NCI-H2107 treated with DMSO at 0.1 percent for 48 hours (cell line): ENCODE data around the gene ACSL6.

Source experiments
- DNase-seq: peaks from one replicate; lab custom pipeline; 2025; ENCODE audit not compliant: unreplicated experiment; lab: John Stamatoyannopoulos, UW

ACSL6 gene

DNA sequence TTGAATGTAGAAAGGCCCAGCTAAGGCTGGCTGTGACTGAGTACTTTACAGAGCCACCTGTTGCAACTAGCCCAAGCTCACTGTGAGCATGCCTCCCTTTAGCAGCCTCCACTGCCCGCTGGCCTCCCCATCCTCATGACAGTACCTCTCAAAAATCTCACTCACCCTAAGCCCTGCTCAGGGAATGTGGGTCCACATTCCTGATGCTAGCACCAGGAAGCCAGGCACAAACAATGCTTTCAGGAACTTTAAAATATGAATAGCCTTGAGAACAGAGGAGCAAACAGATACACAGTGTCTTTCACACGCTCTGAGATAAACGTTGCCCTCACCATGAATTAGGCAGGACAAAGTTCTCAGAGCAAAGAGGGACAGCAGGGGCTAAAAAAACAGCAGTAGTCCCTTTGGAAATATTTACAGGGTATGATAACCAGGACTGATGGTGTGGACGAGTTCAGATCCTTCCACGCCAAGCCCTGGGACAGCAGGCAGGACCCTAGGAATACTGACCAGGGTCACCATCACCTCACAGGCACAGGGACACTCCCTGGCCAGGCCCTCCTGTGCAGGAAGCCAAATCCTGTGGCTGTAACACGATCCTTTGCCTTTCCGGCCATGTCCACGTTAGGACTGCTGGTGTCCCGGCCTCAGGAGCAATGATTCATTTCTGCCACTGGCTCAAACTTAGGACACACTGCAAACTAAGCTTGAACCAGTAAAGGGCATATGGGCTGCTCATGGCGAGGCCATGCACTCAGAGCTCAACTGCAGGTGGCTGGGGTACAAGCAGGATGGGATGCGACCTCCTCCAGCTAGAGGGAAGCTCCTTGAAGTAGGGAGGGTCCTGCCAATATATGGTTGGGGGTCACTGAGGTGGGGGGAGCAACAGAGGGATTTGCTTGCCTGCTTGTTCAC lies 9.6 kb downstream of the ACSL6 start:
- no peak for DNase-seq

DNA sequence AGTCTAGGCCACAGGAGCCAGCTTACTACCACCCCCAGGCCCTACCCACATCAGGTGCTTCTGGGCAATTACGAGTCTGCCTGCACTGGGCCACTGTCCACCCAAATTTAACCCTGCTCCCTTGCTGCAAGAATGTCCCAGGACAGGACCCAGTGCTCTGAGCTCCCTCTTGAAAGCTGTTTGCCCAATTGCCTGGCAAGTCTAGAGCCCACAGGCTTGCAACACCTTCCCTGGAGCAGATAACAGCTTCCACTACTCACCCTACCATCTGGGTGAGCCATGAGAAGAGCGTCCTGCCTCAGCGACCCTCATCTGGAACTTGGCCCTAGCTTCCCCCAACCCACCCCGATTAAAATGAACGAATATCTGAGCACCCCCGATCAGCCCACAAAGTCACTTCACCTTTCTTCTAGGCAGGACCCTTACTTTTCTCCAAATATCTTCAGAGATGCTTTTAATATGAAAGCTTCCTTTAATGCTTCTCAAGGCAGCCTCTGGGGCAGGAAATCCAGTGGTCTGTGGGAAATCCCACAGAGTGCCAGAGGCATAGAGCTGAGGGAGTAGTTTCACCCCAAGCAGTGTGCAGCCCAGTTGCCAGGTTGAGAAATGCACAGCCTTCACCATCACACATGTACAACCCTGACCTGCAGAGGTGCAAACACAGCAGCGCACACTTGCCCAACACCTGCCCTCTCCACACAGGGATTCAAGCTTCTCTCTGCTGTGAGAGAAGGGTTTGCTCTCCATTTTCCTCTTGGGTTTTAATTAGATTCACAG lies 10.6 kb downstream of the ACSL6 start:
- DNase-seq = no peak

DNA sequence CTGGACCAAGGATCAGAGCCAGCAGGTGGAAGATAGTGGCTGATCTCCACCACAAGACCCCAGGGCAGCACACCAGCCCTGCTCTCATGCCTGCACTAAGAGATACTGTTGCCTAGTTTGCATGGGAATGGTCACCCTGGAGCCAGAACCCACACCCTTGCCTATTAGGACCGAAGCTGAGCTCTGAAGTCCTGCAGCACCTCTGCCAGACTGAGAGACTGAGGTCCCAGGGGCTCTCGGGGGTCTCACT lies 11.3 kb downstream of the ACSL6 start:
- DNase-seq = no peak

DNA sequence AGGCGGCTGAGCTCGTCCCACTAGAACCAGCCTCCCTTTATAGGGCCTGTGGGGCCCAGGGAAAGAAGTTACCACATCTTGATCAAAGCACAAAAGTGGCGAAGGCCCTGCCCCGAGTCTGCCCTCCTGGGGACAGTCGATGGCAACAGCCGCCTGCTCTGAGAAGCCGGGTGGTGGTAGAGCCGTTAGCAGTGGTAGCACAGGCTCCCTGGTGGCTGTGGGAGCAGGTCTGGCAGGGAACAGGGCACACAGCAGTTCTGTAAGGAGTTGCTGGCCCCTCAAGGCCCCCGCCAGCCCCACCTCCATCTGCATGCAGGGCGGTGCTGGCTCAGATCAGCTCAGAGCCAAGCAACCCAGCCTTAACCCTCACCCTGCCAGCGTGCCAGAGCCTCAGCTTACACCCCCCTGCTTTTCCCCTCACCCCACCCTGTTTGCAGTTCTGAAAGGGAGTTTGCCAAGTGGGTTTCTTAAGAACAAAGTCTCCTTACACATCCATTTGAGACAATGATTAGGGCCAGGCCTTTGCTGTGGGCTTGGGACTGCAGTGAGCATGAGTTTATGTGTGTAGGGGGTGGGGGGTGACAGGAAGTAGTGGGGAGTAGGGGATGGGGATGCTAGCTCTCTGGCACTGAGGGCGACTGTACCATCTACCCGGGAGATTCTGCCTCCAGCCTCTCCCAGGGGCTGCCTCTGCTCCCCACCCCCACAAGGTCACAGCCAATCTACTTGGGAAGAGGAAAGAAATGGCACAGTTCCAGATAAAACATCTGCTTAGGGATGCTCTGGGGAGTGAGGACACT lies 11.8 kb downstream of the ACSL6 start:
- no peak for DNase-seq

DNA sequence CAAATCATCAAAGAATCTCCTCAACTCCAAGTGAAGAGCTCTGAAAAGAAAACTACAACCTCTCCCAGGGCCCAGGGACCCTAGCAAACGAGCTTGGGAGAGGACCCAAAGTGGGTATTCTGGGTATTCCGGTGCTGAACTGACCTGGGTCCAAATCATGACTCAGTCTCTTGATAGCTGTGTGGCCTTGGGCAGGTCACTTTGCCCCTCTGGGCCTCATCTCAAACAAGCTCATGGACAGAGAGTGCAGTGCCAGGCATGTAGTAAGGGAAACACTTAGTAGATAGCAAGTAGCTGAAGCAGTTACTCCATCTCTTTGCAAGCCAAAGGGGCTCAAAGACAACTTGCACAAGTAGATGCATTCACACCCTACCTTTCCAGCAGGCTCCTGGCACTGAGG lies 12.4 kb downstream of the ACSL6 start:
- no peak for DNase-seq

DNA sequence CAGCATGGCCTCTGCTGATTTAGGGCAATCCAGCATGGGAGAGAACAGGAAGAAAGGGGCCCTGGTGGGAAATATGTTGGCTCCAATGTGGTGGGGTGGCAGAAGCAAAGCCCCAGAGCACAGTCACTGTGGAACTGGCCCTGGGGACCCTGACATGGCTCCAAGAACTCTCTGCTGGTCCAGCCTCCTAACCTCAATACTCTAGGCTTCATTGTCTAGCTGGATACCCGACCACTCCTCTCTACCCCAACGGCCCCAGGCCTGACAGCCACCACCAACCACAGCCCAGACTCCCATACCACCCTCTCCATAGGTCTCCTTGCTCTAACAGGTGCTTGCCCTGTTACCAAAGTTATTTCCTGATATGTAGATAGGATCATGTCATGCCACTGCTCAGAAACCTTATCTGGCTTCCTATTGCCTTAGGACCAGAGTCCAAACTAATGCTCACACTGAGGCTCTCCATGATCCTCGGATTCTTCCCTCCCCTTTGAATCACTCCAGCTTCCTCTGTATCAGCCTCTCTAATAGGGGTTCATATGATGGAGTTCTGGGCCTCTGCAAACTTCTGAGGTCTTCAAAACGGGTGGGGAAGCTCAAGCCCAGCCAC lies 12.9 kb downstream of the ACSL6 start:
- DNase-seq = no peak

DNA sequence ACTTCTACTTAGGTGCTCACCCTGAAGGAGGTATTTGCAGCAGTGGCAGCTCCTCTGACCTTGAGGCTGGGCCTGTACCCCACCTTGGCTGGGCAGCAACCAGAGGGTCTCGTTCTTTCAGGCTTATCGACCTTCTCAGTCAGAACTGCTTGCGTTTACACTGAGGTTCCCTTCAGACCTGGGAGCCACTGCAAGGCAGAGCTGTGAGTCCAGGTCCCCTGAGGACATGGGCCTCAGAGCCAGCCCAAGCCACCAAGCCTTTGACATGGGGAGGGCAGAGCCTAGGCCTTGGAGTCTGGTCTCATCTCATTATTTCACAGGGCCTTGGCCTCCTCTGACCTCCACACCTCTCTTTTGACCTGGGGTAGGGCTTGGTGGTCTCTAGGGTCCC lies 13.7 kb downstream of the ACSL6 start:
- no peak for DNase-seq

DNA sequence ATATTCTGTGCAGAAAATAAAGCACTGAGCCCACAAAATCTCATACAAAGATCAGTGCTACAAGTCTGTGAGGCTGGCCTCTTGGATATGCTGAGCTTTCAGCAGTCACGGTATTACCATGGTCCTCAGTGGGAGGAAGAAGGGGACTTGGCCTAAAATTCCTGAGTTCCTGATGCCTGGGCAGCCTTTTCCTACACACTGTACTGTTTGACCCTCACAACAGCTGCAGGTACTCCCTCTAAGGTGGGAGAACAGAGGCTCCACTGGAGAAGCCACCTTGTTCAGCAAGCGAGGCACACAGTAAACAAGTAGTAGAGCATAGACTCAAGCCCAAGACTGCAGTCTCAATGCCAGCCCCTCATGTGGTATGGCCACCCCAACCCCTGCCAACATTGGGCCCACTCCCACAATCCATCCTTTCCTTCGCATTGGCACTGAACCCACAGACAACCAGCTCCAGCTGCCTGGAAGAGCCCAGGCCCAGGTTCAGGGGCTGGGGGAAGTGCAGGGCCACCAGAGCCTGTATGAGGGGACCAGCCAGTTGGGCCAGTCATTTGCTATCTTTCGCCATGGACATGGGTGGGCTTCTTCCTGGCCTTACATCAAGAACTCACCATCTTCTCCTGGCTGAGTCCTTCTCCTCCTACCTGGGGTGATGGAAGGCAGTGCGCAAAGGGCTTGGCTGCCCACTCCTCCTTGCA lies 14.3 kb downstream of the ACSL6 start:
- DNase-seq = no peak

DNA sequence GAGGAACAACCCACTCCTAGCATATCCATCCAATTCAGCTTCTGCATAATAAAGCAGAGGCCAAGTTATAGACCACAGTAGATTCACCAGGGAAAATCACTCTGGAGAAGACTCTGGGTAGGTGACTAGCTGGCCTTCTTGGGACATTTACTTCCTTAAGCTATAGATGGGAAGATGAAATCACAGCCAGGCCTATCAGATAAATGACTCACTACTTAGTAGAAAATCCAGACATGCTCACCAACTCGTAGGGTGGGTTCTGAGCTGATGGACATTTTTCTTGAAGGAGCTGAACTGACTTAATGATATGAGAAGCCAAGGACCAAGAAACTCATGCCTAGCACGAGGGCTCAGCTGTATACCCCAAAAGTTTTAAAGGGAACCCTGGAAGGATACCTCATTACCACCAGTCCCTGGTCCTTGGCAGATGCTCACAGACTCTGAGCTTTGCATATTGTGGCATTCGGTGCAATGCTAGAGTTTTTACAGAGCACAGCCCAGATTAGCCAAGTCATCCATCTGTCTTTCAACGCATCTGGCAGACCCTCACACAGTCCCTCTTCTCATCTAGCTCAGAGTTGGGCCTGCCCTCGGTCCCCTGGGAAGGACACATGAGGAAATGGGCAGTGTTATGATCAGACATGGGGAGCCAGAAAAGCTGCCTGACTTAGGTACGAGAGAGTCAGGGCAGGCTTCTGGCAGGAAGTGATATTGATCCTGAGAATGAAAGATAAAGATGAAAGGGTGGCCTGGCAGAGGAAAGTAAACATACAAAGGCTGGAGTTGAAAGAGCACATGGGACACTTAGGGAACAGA lies 15.0 kb downstream of the ACSL6 start:
- no peak for DNase-seq

DNA sequence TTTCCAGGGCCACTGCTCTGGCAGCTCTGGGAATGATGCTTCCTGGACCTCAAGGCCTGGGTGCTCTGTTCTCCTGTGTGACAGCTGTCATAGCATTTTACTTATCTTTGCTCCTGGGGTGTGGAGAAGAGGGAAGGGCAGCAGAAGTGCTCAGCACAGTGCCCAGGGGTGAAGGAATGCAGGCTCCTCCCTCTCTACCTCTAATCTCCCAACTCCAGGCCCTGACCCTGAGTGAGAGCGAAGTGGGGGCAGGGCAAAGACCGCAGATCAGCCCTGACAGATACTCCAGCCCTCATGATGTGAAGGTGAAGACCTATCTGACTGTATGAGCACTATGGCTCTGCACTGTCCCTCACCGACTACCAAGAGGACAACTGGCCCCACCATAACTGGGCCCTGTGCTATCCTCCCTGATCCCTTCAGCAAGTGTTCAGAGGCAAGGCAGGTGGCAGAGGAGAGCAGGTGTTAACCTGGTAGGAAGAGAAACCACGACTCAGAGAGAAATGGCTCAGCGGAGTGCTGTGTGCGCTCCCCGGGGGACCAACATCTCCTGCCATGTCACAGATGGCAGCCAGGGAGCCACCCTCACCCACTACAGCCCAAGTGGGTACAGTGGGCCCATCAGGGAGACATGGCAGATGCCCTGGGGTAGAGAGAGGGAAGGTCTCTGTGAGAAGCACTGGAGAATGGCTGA lies 16.8 kb downstream of the ACSL6 start:
- no peak for DNase-seq

DNA sequence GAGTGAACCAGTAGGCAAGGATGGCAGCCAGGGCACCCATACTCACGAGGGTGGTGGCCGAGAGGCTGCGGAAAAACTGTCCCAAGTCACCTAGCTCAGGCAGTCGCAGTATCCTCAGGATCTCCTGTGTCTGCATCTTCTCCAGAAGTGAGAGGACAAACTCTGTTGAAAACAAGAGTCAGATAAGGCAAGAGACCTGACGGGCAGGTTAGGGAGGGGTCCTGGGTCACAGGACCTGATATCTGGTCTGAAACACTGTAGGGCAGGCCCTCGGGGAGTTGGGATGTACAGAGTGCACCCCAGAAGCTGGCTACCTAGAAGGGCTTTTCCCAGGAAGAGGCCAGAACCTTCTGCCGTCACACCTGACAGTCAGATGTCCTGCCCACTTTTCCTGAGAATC lies 17.4 kb downstream of the ACSL6 start:
- DNase-seq = no peak

DNA sequence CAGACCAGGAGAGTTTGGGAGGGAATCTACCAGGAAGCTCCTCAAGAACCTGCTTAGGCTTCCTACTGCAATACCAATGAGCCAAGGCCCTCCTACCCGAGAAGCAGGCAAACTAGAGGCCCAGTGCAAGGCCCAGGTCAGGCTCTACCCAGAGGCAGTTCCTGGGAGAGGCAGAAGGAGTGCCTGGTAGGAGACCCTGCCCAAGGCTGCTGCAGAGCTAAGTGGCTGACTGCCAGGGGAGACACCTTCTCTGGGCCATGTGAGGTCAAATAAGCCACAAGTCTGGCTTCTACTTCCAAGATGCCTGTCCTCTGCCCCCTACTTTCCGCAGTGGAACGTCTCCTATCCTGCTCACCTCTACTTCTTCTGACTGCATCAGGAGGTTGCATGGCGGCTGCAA lies 17.8 kb downstream of the ACSL6 start:
- DNase-seq = no peak

DNA sequence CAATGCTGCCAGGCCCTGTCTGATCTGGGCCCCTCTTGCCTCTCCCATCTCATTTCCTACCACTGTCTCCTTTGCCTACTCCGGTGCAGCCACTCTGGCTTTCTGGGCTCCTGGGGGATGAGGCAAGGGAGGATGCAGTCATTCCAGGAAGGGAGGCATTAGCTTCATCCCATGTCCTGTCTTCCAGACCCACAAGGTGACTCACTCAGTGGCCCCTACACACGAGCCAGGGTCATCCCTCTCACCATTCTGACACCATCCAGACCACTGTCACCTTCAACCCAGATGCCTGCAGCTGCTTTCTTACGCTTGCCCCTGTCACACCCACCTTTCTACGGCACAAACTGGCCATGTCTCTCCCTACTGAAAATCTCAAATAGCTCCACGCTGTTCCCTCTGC lies 19.1 kb downstream of the ACSL6 start:
- no peak for DNase-seq

DNA sequence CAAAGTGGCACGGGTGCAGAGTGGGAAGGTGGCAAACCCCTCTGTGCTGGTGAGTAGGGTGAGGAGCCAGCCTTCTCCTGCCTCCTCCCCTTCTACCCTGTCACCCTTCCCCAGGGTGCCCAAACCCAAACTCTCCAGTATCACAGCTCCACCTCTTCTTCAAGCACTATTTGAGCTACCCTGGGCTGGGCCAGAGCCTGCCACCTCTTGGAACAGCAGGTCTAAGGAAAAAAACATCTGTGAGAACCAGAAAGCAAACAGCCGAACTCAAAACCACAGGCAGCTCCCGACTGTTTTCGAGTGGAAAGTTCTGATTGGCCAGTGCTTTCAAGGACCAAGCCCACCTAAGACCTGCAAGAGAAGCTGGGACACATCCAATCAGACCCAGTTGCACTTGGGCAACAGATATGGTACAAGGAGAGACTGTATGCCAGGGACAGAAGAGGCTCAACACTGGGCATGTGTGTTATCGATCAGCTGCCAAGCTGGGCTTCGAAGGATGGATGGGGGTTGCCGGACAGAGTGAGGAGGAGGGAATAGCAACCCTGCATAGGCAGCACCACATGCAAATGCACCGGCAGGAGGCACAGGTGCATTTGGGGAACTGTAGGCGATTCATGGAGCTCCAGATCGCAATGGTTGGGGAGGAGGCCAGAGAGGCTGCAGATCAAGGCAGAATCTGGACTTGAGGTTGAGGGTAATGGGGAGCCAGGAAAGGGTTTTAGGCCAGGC lies 19.7 kb downstream of the ACSL6 start:
- DNase-seq = no peak

DNA sequence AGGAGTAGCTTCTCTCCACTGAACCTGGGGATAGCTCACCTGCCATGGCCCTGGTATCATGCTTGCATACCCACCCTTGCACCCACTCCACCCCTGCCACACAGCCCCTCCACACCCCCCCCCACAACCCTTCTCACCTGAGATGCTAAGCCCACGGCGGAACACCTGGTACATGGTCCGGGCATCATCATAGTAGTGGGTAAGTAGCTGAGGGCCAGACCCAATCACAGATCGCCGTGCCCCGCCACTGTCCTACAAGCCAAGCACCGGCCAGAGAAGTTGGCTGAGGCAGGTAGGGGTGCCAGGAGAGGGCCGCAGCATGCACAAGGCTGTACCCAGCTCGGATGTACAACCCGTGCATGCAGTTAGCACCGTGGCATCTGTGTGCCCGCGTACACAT lies 20.7 kb downstream of the ACSL6 start:
- DNase-seq = no peak

DNA sequence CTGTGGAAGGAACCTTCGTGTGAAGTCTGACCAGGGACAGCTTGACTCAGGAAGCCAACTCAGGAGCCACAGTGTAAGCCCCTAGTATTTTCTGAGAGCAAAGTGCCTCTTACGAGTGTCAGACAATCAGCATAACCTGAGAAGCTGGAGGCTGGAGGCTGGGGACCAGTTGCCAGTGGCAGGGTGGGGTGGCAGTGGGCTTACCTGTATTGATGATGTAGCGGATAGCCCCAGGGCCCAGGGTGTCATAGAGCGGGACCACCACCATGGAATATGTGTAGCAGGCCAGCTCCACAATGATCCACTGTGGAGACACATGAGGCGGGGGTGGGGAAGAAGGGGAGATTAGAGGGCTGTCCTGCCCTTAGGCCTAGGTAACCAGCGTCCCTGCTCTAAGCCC lies 22.9 kb downstream of the ACSL6 start:
- DNase-seq = no peak

DNA sequence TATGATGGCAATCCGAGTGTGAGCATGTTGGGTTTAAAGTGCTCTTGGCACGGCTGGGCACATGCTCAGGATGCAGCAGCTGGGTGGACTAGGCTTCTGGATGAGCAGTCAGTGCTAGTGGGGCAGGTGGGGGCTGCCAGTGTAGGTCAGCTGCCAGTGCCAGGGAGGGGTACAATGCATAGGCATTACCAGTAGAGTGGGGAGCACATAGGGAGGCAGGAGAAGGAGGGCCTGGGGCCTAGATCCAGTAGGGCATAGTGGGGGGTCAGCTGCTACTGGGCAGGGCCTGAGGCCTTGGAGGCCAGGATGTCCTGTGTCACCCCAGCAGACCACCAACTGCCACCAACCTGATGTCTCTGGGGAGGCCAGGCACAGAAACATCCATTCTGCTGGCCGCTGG lies 24.2 kb downstream of the ACSL6 start:
- DNase-seq = no peak

DNA sequence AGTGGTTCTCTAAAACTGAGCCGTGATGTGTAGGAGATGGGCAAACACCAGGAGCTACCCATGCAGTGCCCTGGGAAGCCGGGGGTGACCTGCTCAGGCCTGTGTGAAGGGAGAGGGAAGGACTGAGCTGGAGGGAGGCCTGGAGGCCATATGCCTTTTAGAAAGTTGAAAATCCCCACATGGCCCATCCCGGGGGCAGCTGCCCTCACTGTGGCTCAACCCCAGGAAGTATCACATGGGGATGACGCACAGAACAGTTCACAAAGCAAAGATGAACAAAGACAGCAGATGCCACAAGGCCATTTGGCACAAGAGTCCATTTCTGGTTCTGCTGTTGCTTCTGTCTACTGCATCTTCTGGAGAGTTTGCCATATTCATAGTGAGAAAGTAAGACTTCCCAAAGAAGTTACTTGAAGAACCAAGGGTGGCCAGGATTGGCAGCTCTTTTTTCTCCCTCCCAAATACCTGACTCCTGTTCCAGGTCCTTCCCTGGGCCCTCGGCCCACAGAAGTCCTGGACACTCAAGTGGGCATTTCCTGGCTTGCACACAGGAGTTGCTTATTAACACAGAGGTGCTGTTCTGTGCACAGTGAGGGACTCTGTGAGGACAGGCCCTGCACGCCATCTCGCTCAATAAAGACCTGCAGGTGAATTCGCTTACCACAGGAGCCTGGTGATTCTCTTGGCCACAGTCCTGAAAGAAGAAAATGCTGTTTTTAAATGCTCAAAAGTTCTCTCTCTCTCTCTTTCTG lies 25.1 kb downstream of the ACSL6 start:
- DNase-seq = no peak
